HG02588 (cell line): ENCODE results near the gene AMOTL1.

Source experiments
- ATAC-seq: cut with Tn5 transposase; IDR thresholded peaks from one replicate; pipeline ENCODE4 v1.9.1; 2021; ENCODE audit warnings: mild to moderate bottlenecking, moderate library complexity; ENCODE audit not compliant: unreplicated experiment

The AMOTL1 gene

GRCh38 chr11:94870422-94870821 is 102.3 kb downstream of the AMOTL1 start:
- no peak for ATAC-seq

DNA sequence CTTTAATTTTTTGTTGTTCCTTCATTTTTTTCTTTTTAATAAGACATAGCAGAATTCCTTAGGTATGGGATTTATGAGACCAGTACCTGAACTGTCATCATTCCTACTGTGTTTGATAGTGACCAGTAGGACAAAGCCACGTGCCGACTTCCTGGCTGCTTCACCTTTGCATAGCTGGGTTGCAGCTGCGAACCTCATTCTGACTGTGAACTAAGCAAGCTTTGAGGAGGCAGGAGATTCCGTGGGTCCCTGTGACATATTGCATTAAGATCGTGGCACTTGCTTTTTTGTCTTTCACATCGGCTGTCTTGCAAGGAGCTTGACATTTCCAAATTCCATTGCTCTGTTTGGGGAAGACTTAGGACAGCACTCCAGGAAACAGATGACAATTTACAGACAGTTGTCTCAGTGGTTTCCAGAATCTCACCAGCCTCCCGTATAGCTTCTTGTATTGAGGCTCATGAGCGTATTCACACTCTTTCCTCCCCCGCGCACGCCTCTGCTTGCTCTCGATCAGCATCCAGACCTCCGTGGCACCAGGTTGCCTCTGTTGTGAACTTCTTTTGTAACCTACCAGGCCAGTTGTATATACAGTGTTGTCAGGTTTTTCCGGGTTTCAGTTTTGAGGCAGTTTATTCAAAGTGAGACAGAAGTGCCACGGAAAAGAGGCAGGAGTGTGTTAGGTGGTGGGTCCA is 103.5 kb downstream of the AMOTL1 start:
- ATAC-seq, result no peak

DNA sequence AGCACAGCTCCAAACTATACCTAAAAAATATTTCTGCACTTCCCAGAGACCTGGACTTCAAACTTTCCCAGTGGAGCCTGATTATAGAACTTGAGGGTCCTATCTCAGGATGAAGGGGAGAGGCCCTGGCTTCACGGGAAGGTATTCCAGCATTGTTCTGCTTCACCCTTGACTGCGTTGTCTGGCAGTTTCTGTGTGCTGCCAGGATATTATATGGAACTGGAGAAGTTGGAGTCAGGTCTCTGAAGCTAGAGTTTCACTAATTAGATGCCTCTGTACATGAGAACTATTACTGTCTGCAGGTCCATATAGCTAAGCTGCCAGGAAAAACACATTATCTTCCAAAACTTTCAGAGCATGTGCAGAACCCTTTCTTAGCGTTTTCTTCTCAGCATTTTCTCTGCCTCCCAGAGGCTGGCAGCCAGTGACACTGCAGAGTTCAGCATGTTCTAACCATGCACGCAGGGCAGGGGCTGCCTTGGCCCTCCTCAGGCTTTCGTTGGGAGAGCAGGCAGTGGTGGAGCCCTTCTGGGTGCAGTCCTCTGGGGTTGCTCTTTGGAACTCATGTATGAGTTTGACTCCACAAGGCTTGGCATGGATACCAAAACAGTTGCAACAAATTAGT is 105.9 kb downstream of the AMOTL1 start:
- ATAC-seq, result no peak

DNA sequence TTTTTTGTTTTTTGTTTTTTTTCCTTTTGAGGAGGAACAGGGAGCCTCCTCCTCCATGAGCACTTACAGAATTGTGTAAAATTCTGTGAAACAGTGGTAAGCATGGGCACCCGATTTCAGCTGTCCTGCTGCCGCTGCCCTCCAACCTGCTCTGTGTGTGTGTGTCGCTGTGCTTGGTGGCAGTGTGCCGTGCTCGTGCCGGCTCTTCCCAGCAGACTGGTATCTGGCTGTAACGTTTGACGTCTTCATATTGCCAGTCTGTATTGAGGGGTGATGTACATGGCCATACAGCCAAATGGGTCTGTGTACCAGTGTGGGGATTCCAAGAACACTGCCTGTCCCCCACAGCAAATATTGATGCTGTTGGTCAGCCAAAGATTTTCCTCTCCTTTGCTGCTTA is 108.1 kb downstream of the AMOTL1 start:
- ATAC-seq, result no peak

DNA sequence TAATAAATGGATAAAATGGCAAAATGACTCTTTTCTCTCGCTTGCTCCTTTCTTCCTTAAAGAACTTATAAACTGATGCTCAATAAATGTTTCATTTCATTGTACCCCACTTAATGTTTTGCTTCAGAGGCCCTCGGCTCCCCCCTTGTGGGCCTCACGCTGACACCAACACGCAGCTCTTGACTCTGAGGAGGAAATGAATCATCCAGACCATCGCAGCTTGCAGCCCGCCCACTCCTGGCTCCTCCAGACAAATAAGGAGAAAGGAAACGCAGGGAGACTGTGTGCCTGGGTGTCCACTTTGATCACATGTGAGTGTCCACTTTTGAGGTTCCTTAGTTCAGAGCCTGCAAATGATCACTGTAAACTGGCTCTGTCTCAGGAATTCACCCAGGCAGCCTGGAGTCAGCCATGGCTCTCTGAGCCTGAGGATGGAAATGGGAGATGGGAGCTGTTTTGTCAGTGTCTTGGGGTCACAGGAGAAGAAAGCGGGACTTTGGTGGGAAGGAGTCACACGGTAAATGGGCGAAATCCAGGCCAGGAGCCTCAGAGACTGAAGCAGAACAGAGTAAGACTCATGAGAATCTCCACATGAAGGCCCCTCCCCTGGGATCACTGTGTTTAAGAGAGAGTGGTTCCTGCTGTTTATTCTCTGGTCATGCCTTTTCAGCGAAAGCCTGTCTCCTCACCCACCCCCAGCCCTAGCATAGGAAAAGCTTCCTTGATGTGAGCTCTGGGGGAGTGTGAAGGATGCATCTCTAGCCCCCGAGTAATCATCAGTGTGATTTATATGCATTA is 108.7 kb downstream of the AMOTL1 start:
- peak; percentile 94 for ATAC-seq

DNA sequence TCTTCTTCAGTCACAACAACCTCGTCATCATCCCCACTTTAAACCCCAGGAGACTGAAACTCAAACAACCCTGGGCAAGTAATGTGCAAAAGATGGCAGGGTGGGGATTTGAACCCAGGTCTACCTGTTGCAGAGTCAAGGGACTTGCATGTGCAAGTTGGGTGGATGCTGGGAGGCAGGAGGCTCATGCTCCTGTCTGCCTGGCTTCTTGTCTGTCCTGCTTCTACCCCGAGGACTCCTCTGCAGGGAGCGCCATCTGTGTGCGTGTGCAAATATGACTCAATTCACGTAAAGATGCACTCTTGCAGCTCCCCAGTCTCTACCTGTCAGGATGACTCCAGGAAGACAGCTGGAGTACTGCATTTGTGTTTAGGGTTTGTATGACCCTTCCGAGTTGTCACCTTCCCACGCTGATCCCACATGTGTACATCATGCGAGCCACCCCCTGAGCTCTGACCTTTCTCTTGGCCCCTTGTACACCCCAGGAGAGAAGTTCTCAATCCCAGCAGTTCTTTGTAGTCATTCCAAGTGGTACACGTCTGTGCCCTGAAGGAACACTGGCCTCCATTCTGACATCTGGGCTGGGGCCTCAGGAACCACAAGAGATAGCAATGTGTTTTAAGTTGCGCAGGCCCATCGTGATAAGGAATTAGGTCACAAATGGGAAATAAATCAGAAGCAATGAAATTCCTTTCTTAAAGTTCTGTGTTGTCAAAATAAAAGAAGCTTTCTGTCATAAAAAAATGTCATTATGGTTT is 109.5 kb downstream of the AMOTL1 start:
- ATAC-seq, result no peak

- no peak for ATAC-seq
Measured at GRCh38 chr11:94879006-94879405, 110.8 kb downstream of the AMOTL1 start.

GRCh38 chr11:94880216-94880615 is 112.1 kb downstream of the AMOTL1 start:
- ATAC-seq, result no peak

- no peak for ATAC-seq
Measured at GRCh38 chr11:94882931-94883330, 114.8 kb downstream of the AMOTL1 start.

DNA sequence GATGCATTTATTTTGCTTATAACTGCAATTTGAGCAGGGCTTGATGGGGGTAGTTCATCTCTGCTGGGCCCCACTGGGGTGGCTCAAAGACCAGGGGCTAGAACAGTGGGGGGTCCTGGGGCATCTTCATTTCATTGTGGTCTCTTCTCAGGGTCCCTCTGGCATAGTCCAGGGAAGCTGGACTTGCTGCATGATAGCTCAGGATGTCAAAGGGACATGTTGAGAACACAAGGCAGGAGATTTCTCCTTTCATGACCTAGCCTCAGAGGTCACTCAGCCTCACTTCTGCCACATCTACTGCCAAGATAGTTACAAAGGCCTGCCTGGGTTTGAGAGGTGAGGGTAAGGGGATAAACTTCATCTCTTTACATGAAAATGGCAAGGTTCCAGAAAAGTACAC is 115.7 kb downstream of the AMOTL1 start:
- ATAC-seq, result no peak

DNA sequence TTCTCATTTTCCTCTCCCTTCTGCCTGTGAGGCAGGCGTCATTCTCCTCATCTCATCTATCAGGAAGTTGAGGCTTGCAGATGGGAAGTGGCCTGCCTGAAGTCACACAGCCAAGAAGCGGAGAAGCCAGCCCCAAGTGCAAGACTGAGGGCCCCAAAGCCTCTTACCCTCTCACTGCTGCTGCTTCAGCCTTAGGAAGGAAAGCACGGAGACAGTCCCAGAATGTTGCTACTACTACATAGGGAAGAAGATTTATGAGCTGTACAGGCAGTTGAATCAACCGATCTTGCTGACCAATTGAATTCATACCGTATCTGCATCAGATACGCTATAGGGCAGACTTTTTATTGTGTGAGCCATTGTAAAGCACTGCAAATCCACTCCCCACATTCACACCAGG is 116.2 kb downstream of the AMOTL1 start:
- ATAC-seq, result no peak

DNA sequence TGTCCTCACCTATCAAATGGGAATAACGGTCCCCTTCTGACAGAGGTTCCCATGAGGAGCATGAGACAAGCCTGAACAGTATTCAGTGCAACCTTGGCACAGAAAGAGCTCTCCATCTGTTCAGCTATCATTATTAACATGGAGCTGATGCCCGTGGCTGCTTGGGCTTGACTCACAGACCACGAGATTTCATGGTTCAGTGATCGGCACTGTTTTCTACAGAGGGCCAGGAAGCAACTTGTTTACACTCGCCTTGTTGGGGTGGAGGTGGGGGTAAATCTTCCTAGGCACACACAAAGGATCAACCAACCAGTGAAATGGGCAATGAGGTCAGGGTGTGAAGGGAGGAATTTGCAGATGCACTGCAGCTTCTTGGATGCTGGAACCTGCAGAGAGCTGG is 117.0 kb downstream of the AMOTL1 start:
- ATAC-seq, result peak; percentile 81

GRCh38 chr11:94885581-94885980 is 117.4 kb downstream of the AMOTL1 start:
- peak; percentile 9 for ATAC-seq

GRCh38 chr11:94888204-94888603 is 120.0 kb downstream of the AMOTL1 start:
- ATAC-seq, result no peak

DNA sequence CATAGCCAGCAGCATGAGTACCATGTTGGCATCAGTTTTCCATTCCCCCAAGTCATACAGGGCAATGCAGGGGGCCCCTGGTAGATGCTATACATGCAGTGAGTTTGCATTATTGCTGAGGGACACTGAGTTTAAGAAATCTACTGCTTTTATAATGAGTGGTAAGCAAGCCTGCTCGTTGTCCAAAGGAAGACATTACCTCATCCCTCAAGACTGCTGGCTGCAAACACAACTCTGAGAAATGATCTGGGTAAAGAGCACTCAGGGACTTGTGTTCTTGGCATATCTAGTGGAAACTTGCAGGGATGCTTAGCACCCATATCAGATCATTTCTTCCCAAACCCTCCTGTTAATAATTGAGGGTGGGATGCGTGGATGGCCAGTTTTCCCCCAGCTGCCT is 127.3 kb downstream of the AMOTL1 start:
- no peak for ATAC-seq

DNA sequence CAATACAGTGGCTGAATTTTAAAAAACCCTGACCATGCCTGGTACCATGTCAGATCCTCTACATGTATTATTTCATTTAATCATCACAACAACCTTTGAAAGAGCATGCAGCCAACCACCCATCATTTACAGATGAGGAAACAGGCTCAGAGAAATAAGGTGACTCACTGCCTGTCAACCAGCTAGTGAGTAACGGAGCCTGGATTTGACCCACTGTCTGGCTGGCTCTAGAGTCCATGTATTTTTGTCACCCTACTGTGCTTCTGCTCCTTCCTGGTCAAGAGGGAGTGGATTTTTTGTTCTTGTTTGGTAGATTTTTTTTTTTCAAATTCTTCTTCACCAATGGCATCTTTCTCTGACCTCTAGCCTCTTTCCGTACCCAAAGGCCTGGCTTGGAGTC is 127.8 kb downstream of the AMOTL1 start:
- no peak for ATAC-seq

- ATAC-seq, result peak; percentile 55
Measured at GRCh38 chr11:94897330-94897768, 129.2 kb downstream of the AMOTL1 start.

DNA sequence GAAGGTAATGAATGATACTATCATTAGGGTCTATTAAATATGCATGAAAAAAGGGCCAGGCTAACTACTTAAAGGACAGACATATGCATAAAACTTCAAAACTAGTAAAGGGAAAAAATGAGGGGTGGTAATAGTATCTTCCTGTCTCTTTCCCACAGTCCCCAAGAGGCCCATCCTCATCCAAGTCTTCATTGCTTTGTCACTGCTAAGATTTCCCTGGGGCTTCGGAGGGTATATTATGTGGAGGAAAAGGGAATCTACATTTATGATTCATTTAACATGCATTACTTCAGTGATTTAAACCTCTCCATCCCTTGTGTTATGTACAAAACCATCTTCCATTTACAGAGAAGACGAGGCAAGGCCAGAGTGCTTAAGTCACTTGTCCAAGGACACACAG is 139.1 kb downstream of the AMOTL1 start:
- no peak for ATAC-seq

- ATAC-seq, result no peak
Measured at GRCh38 chr11:94909371-94909820, 141.2 kb downstream of the AMOTL1 start.

DNA sequence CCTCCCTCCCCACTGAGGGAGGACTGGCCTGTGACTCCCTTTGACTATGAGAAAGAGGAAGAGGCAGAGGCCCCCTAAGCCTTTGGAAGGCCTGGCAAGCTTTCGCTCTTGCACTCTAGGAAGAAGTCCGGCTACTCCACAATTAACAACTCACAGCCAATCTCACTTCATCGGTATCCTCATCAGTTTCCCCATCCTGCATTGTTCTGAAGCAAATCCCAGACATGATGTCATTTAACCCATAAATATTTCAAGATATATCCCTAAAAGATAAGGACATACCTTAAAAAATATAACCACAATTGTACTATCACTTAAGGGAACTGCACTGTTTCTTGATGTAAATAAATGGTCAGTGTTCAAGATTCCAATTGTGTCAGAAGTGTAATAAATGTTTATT is 142.1 kb downstream of the AMOTL1 start:
- no peak for ATAC-seq

DNA sequence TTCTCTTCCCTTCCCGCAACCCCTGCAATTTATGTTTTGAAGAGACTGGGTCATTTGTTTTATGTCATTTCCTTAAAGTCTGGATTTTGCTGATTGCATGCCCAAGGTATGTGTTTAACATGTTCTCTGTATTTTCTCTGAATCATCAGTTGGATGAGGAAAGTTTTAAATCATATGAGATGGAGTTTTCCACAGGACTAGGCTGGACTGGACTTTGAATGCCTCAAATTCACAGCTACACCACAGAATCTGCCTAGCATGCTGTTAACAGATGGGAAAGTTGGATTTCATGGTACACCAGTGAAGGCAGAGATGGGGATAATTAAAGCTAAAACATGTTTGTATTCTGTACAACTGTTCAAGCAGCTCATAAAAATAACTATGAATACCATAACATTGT is 142.6 kb downstream of the AMOTL1 start:
- no peak for ATAC-seq
